GM12873 (cell line): ENCODE results near the gene ELOVL6.

Experiments used
- CTCF ChIP-seq: IDR thresholded peaks from 2 replicates; pipeline ENCODE4 v1.5.1; 2012; ENCODE audit warnings: low read depth, mild to moderate bottlenecking, moderate library complexity, low read length, control low read depth; ENCODE audit not compliant: insufficient read depth; ENCODE audit errors: missing control alignments

Gene ELOVL6

GRCh38 chr4:110034026-110034393 lies 164.4 kb downstream of the ELOVL6 start:
- no peak for TF ChIP-seq CTCF

- TF ChIP-seq CTCF = no peak
These were observed 164.9 kb downstream of the ELOVL6 start for GRCh38 chr4:110033355-110034025.

GRCh38 chr4:110032603-110033002 lies 165.8 kb downstream of the ELOVL6 start:
- TF ChIP-seq CTCF = no peak

GRCh38 chr4:110025718-110026117 lies 172.7 kb downstream of the ELOVL6 start:
- TF ChIP-seq CTCF = no peak

- TF ChIP-seq CTCF = no peak
These were observed 173.4 kb downstream of the ELOVL6 start for GRCh38 chr4:110025056-110025455.

- TF ChIP-seq CTCF = no peak
These were observed 176.0 kb downstream of the ELOVL6 start for GRCh38 chr4:110022457-110022856.

- TF ChIP-seq CTCF = no peak
These were observed 177.6 kb downstream of the ELOVL6 start for GRCh38 chr4:110020646-110021443.
